OCI-LY3 (cell line): ENCODE data around the gene MACROD2.

Source experiments
- CTCF ChIP-seq: fragments of 200-600, 300-600 bp; sonication (generic); IDR thresholded peaks from 2 replicates; pipeline ENCODE4 v1.5.1; 2014; ENCODE audit warnings: antibody characterized with exemption, low read length, low read depth
- EZH2phosphoT487 ChIP-seq: fragments of 200-600 bp; shearing (Covaris generic); IDR thresholded peaks from 2 replicates; pipeline ENCODE4 v1.6.1; 2018; ENCODE audit warnings: antibody characterized with exemption, mixed run types, low read depth

GRCh38 chr20:15449061-15449460 is 1453.7 kb downstream of the MACROD2 start:
- TF ChIP-seq CTCF = no peak
- TF ChIP-seq EZH2phosphoT487 = no peak
